ENCODE results near the gene CCDC188. TPM values are rescaled to one million over a fixed set of nuclear protein-coding genes. Genes with fewer than 3 reads are reported as not detected.

Gene CCDC188
- total RNA-seq, 1 donor from 2014 or later = 4.3 TPM

DNA sequence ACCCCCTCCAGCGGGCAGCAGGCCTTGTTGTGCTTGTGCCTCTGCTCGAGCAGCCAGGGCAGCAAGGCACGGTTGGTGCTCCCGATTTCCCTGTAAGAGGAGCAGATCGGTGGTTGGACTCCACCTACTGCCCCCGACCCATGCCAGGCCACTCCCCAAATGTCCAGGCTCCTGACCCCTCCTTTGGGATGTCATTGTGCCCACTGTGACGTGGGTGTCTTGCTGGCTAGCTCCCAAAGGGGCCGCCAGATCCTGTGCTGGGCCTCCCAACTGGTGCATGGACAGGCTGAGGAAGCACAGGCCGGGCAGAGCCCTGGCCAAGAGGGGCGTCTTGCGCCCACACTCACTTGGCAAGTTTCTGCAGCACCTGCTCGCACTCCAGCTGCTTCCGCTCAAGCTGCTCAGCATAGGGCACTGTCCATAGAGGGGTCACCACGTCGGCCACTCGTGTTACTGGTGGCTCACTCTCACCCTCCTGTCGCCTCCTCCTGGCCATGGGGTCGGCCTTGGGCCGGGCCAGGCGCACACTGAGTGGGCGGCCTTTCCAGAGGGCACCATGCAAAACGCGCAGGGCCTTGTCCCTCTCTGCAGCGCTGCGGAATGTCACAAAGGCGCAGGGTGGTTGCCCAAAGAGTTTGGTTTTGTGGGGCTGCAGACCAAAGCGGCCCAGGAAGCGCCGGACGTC is 35.0 kb downstream of the CCDC188 start, which contains the start of gene RANBP1:
RANBP1 (plus strand) TSS at position 414 of the 685 bp plus-strand sequence; CDS start at position 495, 81 bp downstream.
- no peak for DNase-seq (ENCODE audit: extremely low spot score, unreplicated experiment)
- no peaks in the 10 kb centered on the region for H3K9me3 Mint-ChIP-seq
- peaks cover 5% of the 10 kb centered on the region for H3K4me1 Mint-ChIP-seq (ENCODE audit: unreplicated experiment)
- H3K36me3 Mint-ChIP-seq = peaks cover 12% of the 10 kb centered on the region
- TF ChIP-seq, protein P1, sequence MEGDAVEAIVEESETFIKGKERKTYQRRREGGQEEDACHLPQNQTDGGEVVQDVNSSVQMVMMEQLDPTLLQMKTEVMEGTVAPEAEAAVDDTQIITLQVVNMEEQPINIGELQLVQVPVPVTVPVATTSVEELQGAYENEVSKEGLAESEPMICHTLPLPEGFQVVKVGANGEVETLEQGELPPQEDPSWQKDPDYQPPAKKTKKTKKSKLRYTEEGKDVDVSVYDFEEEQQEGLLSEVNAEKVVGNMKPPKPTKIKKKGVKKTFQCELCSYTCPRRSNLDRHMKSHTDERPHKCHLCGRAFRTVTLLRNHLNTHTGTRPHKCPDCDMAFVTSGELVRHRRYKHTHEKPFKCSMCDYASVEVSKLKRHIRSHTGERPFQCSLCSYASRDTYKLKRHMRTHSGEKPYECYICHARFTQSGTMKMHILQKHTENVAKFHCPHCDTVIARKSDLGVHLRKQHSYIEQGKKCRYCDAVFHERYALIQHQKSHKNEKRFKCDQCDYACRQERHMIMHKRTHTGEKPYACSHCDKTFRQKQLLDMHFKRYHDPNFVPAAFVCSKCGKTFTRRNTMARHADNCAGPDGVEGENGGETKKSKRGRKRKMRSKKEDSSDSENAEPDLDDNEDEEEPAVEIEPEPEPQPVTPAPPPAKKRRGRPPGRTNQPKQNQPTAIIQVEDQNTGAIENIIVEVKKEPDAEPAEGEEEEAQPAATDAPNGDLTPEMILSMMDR (conservative IDR thresholded peaks at IDR 0.05) = no peak
- H3K27me3 Mint-ChIP-seq = no peaks in the 10 kb centered on the region
- H3K4me3 Mint-ChIP-seq = peak within 1 kb of the TSS; percentile 92
- peak within 1 kb of the TSS; percentile 89 for H3K27ac Mint-ChIP-seq

- TF ChIP-seq, protein P1 (conservative IDR thresholded peaks at IDR 0.05) = no peak
- no peaks in the 10 kb centered on the region for H3K27me3 Mint-ChIP-seq
- H3K9me3 Mint-ChIP-seq = no peaks in the 10 kb centered on the region
- H3K4me3 Mint-ChIP-seq = peak overlapping the region; percentile 82
- H3K27ac Mint-ChIP-seq = peak overlapping the region; percentile 89
- peaks cover 5% of the 10 kb centered on the region for H3K4me1 Mint-ChIP-seq (ENCODE audit: unreplicated experiment)
- no peak for DNase-seq (ENCODE audit: extremely low spot score, unreplicated experiment)
- peaks cover 11% of the 10 kb centered on the region for H3K36me3 Mint-ChIP-seq
These were observed 36.1 kb downstream of the CCDC188 start for GRCh38 chr22:20114506-20115475.

DNA sequence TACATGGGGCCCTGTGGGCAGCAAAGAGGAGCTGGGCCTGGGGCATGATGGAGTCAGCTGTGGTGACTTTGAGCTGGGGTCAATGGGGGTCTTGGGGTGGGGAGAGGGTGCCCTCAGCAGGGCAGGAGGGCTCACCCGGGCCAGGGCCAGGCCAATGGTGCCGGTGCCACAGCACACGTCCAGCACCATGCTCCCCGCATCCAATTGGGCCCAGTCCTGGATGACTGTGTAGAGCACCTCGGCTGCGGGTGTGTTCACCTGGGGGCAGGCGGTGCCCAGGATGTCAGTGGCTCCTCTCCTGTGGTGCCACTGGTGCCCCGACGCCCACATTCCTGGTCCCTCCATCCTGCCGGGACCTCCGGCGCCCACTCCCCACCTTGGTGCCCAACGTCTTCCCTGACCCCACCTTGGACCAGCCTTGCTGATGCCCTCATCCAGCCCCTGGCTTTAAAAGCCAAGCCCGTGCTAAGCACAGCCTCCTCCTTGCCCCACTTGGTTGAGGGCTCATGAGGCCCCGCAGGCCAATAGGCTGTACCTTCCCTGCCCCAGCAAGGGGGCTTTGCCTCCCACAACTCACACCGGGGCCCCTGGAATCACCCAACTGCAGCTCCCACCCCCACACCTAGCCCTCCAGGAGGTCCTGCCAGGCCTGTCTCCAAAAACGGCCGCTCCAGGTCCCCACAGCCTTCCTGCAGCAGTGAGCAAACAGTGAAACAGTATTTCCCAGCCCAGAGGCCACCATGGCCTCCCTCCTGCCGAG is 37.1 kb downstream of the CCDC188 start:
- H3K9me3 Mint-ChIP-seq = no peaks in the 10 kb centered on the region
- no peaks in the 10 kb centered on the region for H3K27me3 Mint-ChIP-seq
- peaks cover 3% of the 10 kb centered on the region for H3K4me1 Mint-ChIP-seq (ENCODE audit: unreplicated experiment)
- TF ChIP-seq, protein P1 (conservative IDR thresholded peaks at IDR 0.05) = no peak
- H3K36me3 Mint-ChIP-seq = peaks cover 9% of the 10 kb centered on the region
- peak overlapping the region; percentile 31 for H3K27ac Mint-ChIP-seq
- no peak for DNase-seq (ENCODE audit: extremely low spot score, unreplicated experiment)
- no peak overlapping the region for H3K4me3 Mint-ChIP-seq

- no peak overlapping the region for H3K4me3 Mint-ChIP-seq
- H3K27ac Mint-ChIP-seq = no peak overlapping the region
- DNase-seq (ENCODE audit: extremely low spot score, unreplicated experiment) = no peak
- TF ChIP-seq, protein P1 (conservative IDR thresholded peaks at IDR 0.05) = no peak
- H3K36me3 Mint-ChIP-seq = peaks cover 10% of the 10 kb centered on the region
- no peaks in the 10 kb centered on the region for H3K9me3 Mint-ChIP-seq
- H3K27me3 Mint-ChIP-seq = no peaks in the 10 kb centered on the region
- no peaks in the 10 kb centered on the region for H3K4me1 Mint-ChIP-seq (ENCODE audit: unreplicated experiment)
These were observed 38.0 kb downstream of the CCDC188 start for GRCh38 chr22:20112623-20113511.

All from type B pancreatic cell (in vitro differentiated cells).